Erythroblast (primary cell): Measurements from ENCODE around the gene HADH.

Experiments
- GATA1 ChIP-seq: IDR thresholded peaks from 2 replicates; pipeline ENCODE4 v1.6.1; 2011; ENCODE audit warnings: low read depth, mild to moderate bottlenecking, control low read depth, low read length, moderate library complexity
- POLR2A ChIP-seq: IDR thresholded peaks from 2 replicates; pipeline ENCODE4 v1.6.1; 2011; ENCODE audit warnings: mild to moderate bottlenecking, low read length

GRCh38 chr4:107994894-107995293 lies 5.2 kb downstream of the HADH start:
- TF ChIP-seq POLR2A (peak; percentile 18), GATA1 (no peak)
